ENCODE data around the gene G6PC3.

DNA sequence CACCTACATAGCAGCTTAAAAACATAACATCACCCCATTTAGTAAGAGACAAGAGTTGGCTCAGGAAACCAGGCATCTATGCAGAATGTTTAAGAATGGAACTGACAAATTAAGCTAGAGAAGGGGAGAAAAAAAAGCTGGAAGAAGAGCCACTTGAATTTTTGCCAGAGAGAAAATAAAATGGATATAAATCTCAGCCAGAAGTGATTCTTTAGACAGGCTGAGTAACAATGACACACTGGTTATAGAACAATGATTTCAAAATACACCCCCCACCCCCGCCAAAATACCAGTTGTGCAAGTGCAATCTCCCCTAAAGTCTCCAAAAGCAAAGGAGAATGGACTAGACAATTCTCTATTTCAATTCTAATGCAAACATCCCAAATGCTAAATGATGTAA lies 26.5 kb upstream of the G6PC3 start:
- TF ChIP-seq, protein P1, sequence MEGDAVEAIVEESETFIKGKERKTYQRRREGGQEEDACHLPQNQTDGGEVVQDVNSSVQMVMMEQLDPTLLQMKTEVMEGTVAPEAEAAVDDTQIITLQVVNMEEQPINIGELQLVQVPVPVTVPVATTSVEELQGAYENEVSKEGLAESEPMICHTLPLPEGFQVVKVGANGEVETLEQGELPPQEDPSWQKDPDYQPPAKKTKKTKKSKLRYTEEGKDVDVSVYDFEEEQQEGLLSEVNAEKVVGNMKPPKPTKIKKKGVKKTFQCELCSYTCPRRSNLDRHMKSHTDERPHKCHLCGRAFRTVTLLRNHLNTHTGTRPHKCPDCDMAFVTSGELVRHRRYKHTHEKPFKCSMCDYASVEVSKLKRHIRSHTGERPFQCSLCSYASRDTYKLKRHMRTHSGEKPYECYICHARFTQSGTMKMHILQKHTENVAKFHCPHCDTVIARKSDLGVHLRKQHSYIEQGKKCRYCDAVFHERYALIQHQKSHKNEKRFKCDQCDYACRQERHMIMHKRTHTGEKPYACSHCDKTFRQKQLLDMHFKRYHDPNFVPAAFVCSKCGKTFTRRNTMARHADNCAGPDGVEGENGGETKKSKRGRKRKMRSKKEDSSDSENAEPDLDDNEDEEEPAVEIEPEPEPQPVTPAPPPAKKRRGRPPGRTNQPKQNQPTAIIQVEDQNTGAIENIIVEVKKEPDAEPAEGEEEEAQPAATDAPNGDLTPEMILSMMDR (IDR thresholded peaks at IDR 0.05): no peak
- no peak for TF ChIP-seq POLR2A (IDR thresholded peaks at IDR 0.05)

Data from esophagus squamous epithelium (tissue), 4 donors.